H1 (cell line): ENCODE measurements around the gene NDUFB3. TPM values are rescaled to one million over a fixed set of nuclear protein-coding genes. Genes with fewer than 3 reads are reported as not detected.

Experiments
- CTCF ChIA-PET: fragments of 300-600 bp; sonication (Branson Sonifier 250); formaldehyde crosslinking; loops from one replicate; lab custom pipeline; 2021; ENCODE audit not compliant: partially characterized antibody; lab: Charles Lee
- POLR2A ChIA-PET: fragments of 300-600 bp; sonication (Branson Sonifier 250); formaldehyde crosslinking; loops from one replicate; lab custom pipeline; 2021; ENCODE audit warnings: inconsistent platforms; ENCODE audit not compliant: partially characterized antibody; lab: Charles Lee
- DNase-seq, 2 experiments: peaks; one replicate each; pipeline versions ENCODE4 v3.0.0 to v3.0.0-alpha.2; 2010 to 2022; ENCODE audit warnings: low spot score in 2 of 2, low read depth in 1 of 2, mixed read lengths in 1 of 2
- FAIRE-seq: peaks from 2 replicates; lab custom pipeline; 2011; peaks lifted over from hg19 to GRCh38; lab: Jason Lieb, UNC
- H2AFZ ChIP-seq: 2 replicates; pipeline ENCODE4 v1.8.1; 2012; ENCODE audit warnings: low read length, inconsistent platforms
- H2AK5ac ChIP-seq: 2 replicates; pipeline ENCODE4 v1.6.1; 2013; ENCODE audit warnings: low read depth, low read length
- H2BK120ac ChIP-seq: replicated peaks from 2 replicates; pipeline ENCODE3; 2013; ENCODE audit warnings: low read depth, low read length, inconsistent platforms
- H2BK12ac ChIP-seq: 2 replicates; pipeline ENCODE4 v1.6.1; 2013; ENCODE audit warnings: low read depth, low read length
- H2BK15ac ChIP-seq: 2 replicates; pipeline ENCODE4 v1.6.1; 2013; ENCODE audit warnings: low read length
- H2BK20ac ChIP-seq: 2 replicates; pipeline ENCODE4 v1.6.1; 2013; ENCODE audit warnings: low read length
- H2BK5ac ChIP-seq: 2 replicates; pipeline ENCODE4 v1.6.1; 2013; ENCODE audit warnings: low read depth, low read length
- H3K14ac ChIP-seq: 2 replicates; pipeline ENCODE4 v1.6.1; 2013; ENCODE audit warnings: inconsistent platforms; ENCODE audit not compliant: insufficient read length
- H3K18ac ChIP-seq: 2 replicates; pipeline ENCODE4 v1.6.1; 2013; ENCODE audit warnings: low read length; ENCODE audit errors: extremely low read depth
- H3K23ac ChIP-seq: 2 replicates; pipeline ENCODE4 v1.6.1; 2013; ENCODE audit warnings: inconsistent platforms; ENCODE audit not compliant: insufficient read length
- H3K23me2 ChIP-seq: 2 replicates; pipeline ENCODE4 v1.6.1; 2013; ENCODE audit warnings: low read depth, low read length
- H3K27ac ChIP-seq: 2 replicates; pipeline ENCODE4 v1.6.1; 2011; ENCODE audit warnings: low read depth, low read length, inconsistent platforms
- H3K27me3 ChIP-seq, 4 experiments: replicated peaks in 1 of 4; 1 replicate in 1 of 4; 2 replicates in 3 of 4; pipeline versions ENCODE4 v1.6.1 to v1.8.1; 2011 to 2013; ENCODE audit warnings: low read length in 3 of 4, mild to moderate bottlenecking in 3 of 4, inconsistent platforms in 2 of 4, mixed read lengths in 2 of 4, moderate library complexity in 1 of 4; ENCODE audit not compliant: control insufficient read depth in 3 of 4, insufficient read depth in 3 of 4; ENCODE audit errors: extremely low read depth in 1 of 4
- H3K36me3 ChIP-seq, 4 experiments: 2 replicates each; pipeline versions ENCODE4 v1.6.1 to v1.8.1; 2011 to 2013; ENCODE audit warnings: mild to moderate bottlenecking in 4 of 4, low read length in 3 of 4, moderate library complexity in 2 of 4, control low read depth in 1 of 4, inconsistent platforms in 1 of 4; ENCODE audit not compliant: insufficient read depth in 4 of 4, control insufficient read depth in 2 of 4
- H3K4ac ChIP-seq: replicated peaks from 2 replicates; pipeline ENCODE3; 2013; ENCODE audit warnings: low read length, low read depth, mixed read lengths, inconsistent platforms; ENCODE audit not compliant: insufficient read length
- H3K4me1 ChIP-seq, 4 experiments: replicated peaks in 1 of 4; 1 replicate in 1 of 4; 2 replicates in 3 of 4; pipeline versions ENCODE4 v1.6.1 to v1.8.1; 2011 to 2013; ENCODE audit warnings: low read length in 3 of 4, inconsistent platforms in 2 of 4, mixed read lengths in 1 of 4; ENCODE audit not compliant: insufficient read depth in 4 of 4, control insufficient read depth in 3 of 4
- H3K4me2 ChIP-seq, 2 experiments: 2 replicates each; pipeline versions ENCODE4 v1.6.1 to v1.8.1; 2011 to 2013; ENCODE audit warnings: low read depth in 2 of 2, low read length in 2 of 2, control low read depth in 1 of 2, inconsistent platforms in 1 of 2, mild to moderate bottlenecking in 1 of 2; ENCODE audit not compliant: insufficient read depth in 1 of 2
- H3K4me3 ChIP-seq, 4 experiments: fragments of 200-600, 300-600 bp in 1 of 4; sonication (generic), shearing (Covaris generic), sonication (Bioruptor Twin) in 1 of 4; 2 replicates each; pipeline versions ENCODE4 v1.5.1 to v1.8.1; 2011 to 2016; ENCODE audit warnings: low read length in 4 of 4, low read depth in 3 of 4, control low read depth in 2 of 4, inconsistent platforms in 2 of 4, mild to moderate bottlenecking in 2 of 4, mixed read lengths in 1 of 4, moderate library complexity in 1 of 4; ENCODE audit not compliant: insufficient read depth in 2 of 4; ENCODE audit errors: extremely low read depth in 1 of 4
- H3K56ac ChIP-seq: replicated peaks from 2 replicates; pipeline ENCODE3; 2013; ENCODE audit warnings: low read depth, mild to moderate bottlenecking, mixed read lengths, low read length, inconsistent platforms; ENCODE audit not compliant: insufficient read length
- H3K79me1 ChIP-seq: 2 replicates; pipeline ENCODE4 v1.6.1; 2013; ENCODE audit warnings: low read depth, low read length, control low read depth
- H3K79me2 ChIP-seq, 2 experiments: 2 replicates each; pipeline versions ENCODE4 v1.6.1 to v1.8.1; 2012 to 2013; ENCODE audit warnings: low read length in 2 of 2, mild to moderate bottlenecking in 2 of 2, inconsistent platforms in 1 of 2; ENCODE audit not compliant: insufficient read depth in 2 of 2, control insufficient read depth in 1 of 2
- H3K9ac ChIP-seq, 4 experiments: replicated peaks in 1 of 4; 1 replicate in 1 of 4; 2 replicates in 3 of 4; pipeline versions ENCODE4 v1.6.1 to v1.8.1; 2011 to 2013; ENCODE audit warnings: low read depth in 3 of 4, low read length in 3 of 4, control low read depth in 2 of 4, mild to moderate bottlenecking in 2 of 4, moderate library complexity in 2 of 4, inconsistent platforms in 1 of 4; ENCODE audit errors: extremely low read depth in 1 of 4
- H3K9me3 ChIP-seq, 2 experiments: 2 replicates each; pipeline versions ENCODE4 v1.6.1 to v1.8.1; 2012 to 2013; ENCODE audit warnings: mild to moderate bottlenecking in 2 of 2, moderate library complexity in 2 of 2, control low read depth in 1 of 2, inconsistent platforms in 1 of 2, low read depth in 1 of 2, low read length in 1 of 2, mixed read lengths in 1 of 2; ENCODE audit not compliant: insufficient read depth in 2 of 2
- H4K20me1 ChIP-seq, 2 experiments: replicated peaks in 1 of 2; 2 replicates each; pipeline versions ENCODE3 to v1.8.1; 2011 to 2013; ENCODE audit warnings: inconsistent platforms in 2 of 2, low read length in 2 of 2, mild to moderate bottlenecking in 1 of 2; ENCODE audit not compliant: insufficient read depth in 2 of 2, control insufficient read depth in 1 of 2
- H4K5ac ChIP-seq: 2 replicates; pipeline ENCODE4 v1.6.1; 2013; ENCODE audit warnings: low read length, low read depth, mixed read lengths, inconsistent platforms; ENCODE audit not compliant: insufficient read length
- H4K8ac ChIP-seq: 2 replicates; pipeline ENCODE4 v1.8.0; 2013; ENCODE audit warnings: mild to moderate bottlenecking, moderate library complexity, low read length, inconsistent platforms; ENCODE audit not compliant: insufficient read depth; ENCODE audit errors: extremely low read depth
- H4K91ac ChIP-seq: replicated peaks from 2 replicates; pipeline ENCODE3; 2013; ENCODE audit warnings: low read length, mixed read lengths, inconsistent platforms; ENCODE audit not compliant: insufficient read length
- CEBPB ChIP-seq: IDR thresholded peaks from 2 replicates; pipeline ENCODE4 v1.6.1; 2012; ENCODE audit warnings: low read depth, low read length
- CHD1 ChIP-seq: IDR thresholded peaks from 2 replicates; pipeline ENCODE4 v1.6.1; 2012; ENCODE audit warnings: low read depth, low read length, improper control_type of control experiment
- FOSL1 ChIP-seq: IDR thresholded peaks from 2 replicates; pipeline ENCODE4 v1.6.1; 2011; ENCODE audit warnings: mild to moderate bottlenecking, low read depth, low read length, moderate library complexity; ENCODE audit not compliant: insufficient read depth
- MAFK ChIP-seq: IDR thresholded peaks from 2 replicates; pipeline ENCODE4 v1.6.1; 2012; ENCODE audit warnings: low read depth, mild to moderate bottlenecking, improper control_type of control experiment, low read length
- RNF2 ChIP-seq: fragments of 200-900, 300-1000 bp; sonication (generic); IDR thresholded peaks from 2 replicates; pipeline ENCODE4 v1.7.1; 2016; ENCODE audit warnings: borderline replicate concordance, low read depth, mild to moderate bottlenecking, antibody characterized with exemption, low read length; ENCODE audit not compliant: poor library complexity, severe bottlenecking; ENCODE audit errors: missing control alignments
- SRF ChIP-seq: IDR thresholded peaks from 2 replicates; pipeline ENCODE4 v1.6.1; 2011; ENCODE audit warnings: mild to moderate bottlenecking, low read depth, low read length, moderate library complexity
- WGBS, 2 experiments: shearing (Covaris generic) in 1 of 2; methylation state at CpG; one replicate each; pipeline versions ENCODE4 v1.1.6 to v1.1.7; 2013 to 2015; ENCODE audit warnings: low lambda C conversion rate in 2 of 2, mixed read lengths in 2 of 2, inconsistent platforms in 1 of 2, low coverage in 1 of 2, missing lambda C conversion rate in 1 of 2; ENCODE audit not compliant: insufficient replicate concordance in 2 of 2, insufficient coverage in 1 of 2, insufficient read length in 1 of 2; ENCODE audit errors: extremely low coverage in 1 of 2, missing lambda C conversion rate in 1 of 2; 5-methylcytosine and 5-hydroxymethylcytosine counted together
- polyA plus RNA-seq, 7 experiments: library from polyadenylated mRNA; depleted of rRNA in 3 of 7; stranded (reverse) in 5 of 7; unstranded in 2 of 7; fragments of >200 nt in 5 of 7; fragments of 200-250 nt in 2 of 7; gene quantifications; 1 replicate in 5 of 7; 2 replicates in 1 of 7; 4 replicates in 1 of 7; pipeline versions ENCODE4 v1.2.1 to v1.2.3, GENCODE V29; 2011 to 2013; ENCODE audit warnings: missing spikeins in 2 of 7, mixed read lengths in 2 of 7
- total RNA-seq: library from RNA; stranded (reverse); fragmentation: NEBNext Ultra II Directional; extraction: Animal tissue kit (Norgen Biotek cat#: 25700); gene quantifications from 2 replicates; pipeline ENCODE4 v1.2.1, GENCODE V29; 2021

The NDUFB3 gene
- total and polyA plus RNA-seq, 2 of the 8 experiments (the other 6 are each of a cell fraction or from before 2014, with no cell fraction given) = 38.2 to 55.3 TPM

DNA sequence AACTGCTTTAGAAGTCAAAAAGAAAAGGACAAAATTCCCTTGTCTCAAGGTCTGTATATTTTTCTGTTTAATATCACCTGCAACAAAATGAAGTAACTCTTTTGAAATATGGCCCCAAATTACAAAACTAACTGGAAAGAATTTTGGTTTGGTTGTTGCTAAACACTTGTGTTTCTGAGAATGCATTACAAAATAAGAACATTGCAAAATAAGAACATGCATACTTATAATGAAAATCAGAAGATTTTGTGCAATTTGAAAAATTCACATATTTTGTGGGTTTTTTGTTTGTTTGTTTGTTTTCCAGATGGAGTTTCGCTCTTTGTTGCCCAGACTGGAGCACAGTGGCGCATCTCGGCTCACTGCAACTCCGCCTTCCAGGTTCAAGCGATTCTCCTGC is 21.8 kb downstream of the NDUFB3 start:
- Histone ChIP-seq H3K27me3 (no peaks in the 10 kb centered on the region), H3K4me2 (no peak overlapping the region), H3K23ac (no peak overlapping the region), H3K9me3 (no peaks in the 10 kb centered on the region), H3K36me3 (no peaks in the 10 kb centered on the region), H2AK5ac (no peak overlapping the region), H3K4me1 (no peaks in the 10 kb centered on the region), H3K9ac (no peak overlapping the region), H4K91ac (no peak overlapping the region), H3K79me2 (no peaks in the 10 kb centered on the region), H4K20me1 (no peaks in the 10 kb centered on the region), H3K4ac (no peak overlapping the region), H2BK20ac (no peak overlapping the region), H2BK5ac (no peak overlapping the region), H2BK15ac (no peak overlapping the region), H3K56ac (no peak overlapping the region), H3K79me1 (no peaks in the 10 kb centered on the region), H2BK12ac (no peak overlapping the region), H2BK120ac (no peak overlapping the region), H3K23me2 (no peaks in the 10 kb centered on the region), H4K8ac (no peak overlapping the region), H3K18ac (no peak overlapping the region), H4K5ac (no peak overlapping the region), H2AFZ (no peak overlapping the region), H3K27ac (no peak overlapping the region), H3K14ac (no peak overlapping the region), H3K4me3 (no peak overlapping the region)
- DNase-seq (no peak), FAIRE-seq (no peak)
- POLR2A ChIA-PET = interaction anchor here (0.6 kb wide), 1 partner anchor 14 kb away, joined by 3 read pairs; no protein-coding TSS in a partner anchor
- 98% methylated on average over 5 of the region's 5 CpGs; no CpG with 5 or more reads in 1 of the 2 experiments for WGBS, 2 experiments
- no peak for TF ChIP-seq SRF
- TF ChIP-seq CHD1 = no peak
- no peak for TF ChIP-seq RNF2
- no peak for TF ChIP-seq MAFK
- no peak for TF ChIP-seq FOSL1
- no peak for TF ChIP-seq CEBPB
- CTCF ChIA-PET = interaction anchor here (1.1 kb wide), 1 partner anchor 27 kb away, joined by 4 read pairs; no protein-coding TSS in a partner anchor
